ENCODE results near the gene KLHDC7B.
A peak's percentile ranks its signal among the peaks of the same experiment; 100 is the strongest.
"Not testable (repeated sequence)": the region's sequence is repeated elsewhere in the genome, so short reads cannot be mapped to it uniquely, and the experiment has no call there.

The KLHDC7B gene

GRCh38 chr22:50529897-50530579, 15.7 kb upstream of the KLHDC7B start, which contains the start of gene TYMP:
TSS of gene TYMP (minus strand) at chr22:50530012. CDS start at chr22:50529709, 303 bp downstream.
- peak; percentile 57 for DNase-seq (ENCODE audit: low read depth)

- no peak for DNase-seq (ENCODE audit: low read depth)
Observed at GRCh38 chr22:50530580-50530876, 15.2 kb upstream of the KLHDC7B start.

- peak; percentile 70 for DNase-seq (ENCODE audit: low read depth)
Observed at GRCh38 chr22:50530877-50531545, 14.7 kb upstream of the KLHDC7B start.

GRCh38 chr22:50531546-50531961, 14.1 kb upstream of the KLHDC7B start:
- peak; percentile 49 for DNase-seq (ENCODE audit: low read depth)

- no peak for DNase-seq (ENCODE audit: low read depth)
Observed at GRCh38 chr22:50531962-50532674, 13.6 kb upstream of the KLHDC7B start.

GRCh38 chr22:50532824-50533796, 12.6 kb upstream of the KLHDC7B start:
- DNase-seq (ENCODE audit: low read depth), result no peak

- DNase-seq (ENCODE audit: low read depth), result not testable (repeated sequence)
Observed at GRCh38 chr22:50533856-50534711, 11.6 kb upstream of the KLHDC7B start.

- no peak for DNase-seq (ENCODE audit: low read depth)
Observed at GRCh38 chr22:50535113-50535512, 10.6 kb upstream of the KLHDC7B start.

GRCh38 chr22:50536226-50536625, 9.5 kb upstream of the KLHDC7B start:
- no peak for DNase-seq (ENCODE audit: low read depth)

- DNase-seq (ENCODE audit: low read depth), result no peak
Observed at GRCh38 chr22:50537765-50538164, 7.9 kb upstream of the KLHDC7B start.

- DNase-seq (ENCODE audit: low read depth), result no peak
Observed at GRCh38 chr22:50540381-50540780, 5.3 kb upstream of the KLHDC7B start.

GRCh38 chr22:50541667-50542026, 4.1 kb upstream of the KLHDC7B start:
- DNase-seq (ENCODE audit: low read depth), result not testable (repeated sequence)

- no peak for DNase-seq (ENCODE audit: low read depth)
Observed at GRCh38 chr22:50542416-50542927, 3.2 kb upstream of the KLHDC7B start.

GRCh38 chr22:50544078-50544745, 1.5 kb upstream of the KLHDC7B start:
- peak; percentile 77 for DNase-seq (ENCODE audit: low read depth)

GRCh38 chr22:50544746-50545253, 899 bp upstream of the KLHDC7B start:
- DNase-seq (ENCODE audit: low read depth), result no peak

- DNase-seq (ENCODE audit: low read depth), result no peak
Observed at GRCh38 chr22:50546326-50547262, 895 bp downstream of the KLHDC7B start.

- DNase-seq (ENCODE audit: low read depth), result no peak
Observed at GRCh38 chr22:50547263-50547985, 1.7 kb downstream of the KLHDC7B start.
